GM19468 (cell line): ENCODE results near the gene DGKA.
"Not testable (repeated sequence)": the region's sequence is repeated elsewhere in the genome, so short reads cannot be mapped to it uniquely, and the experiment has no call there.

ENCODE experiments used
- ATAC-seq: cut with Tn5 transposase; IDR thresholded peaks from one replicate; pipeline ENCODE4 v1.9.1; 2021; ENCODE audit warnings: mild to moderate bottlenecking, moderate library complexity, moderate number of reproducible peaks; ENCODE audit not compliant: unreplicated experiment; ENCODE audit errors: extremely low read depth

Gene DGKA

GRCh38 chr12:55993230-55993853, 62.4 kb downstream of the DGKA start:
- no peak for ATAC-seq

- no peak for ATAC-seq
Measured at GRCh38 chr12:55995366-55995765, 64.4 kb downstream of the DGKA start.

- ATAC-seq = no peak
Measured at GRCh38 chr12:55996201-55996714, 65.3 kb downstream of the DGKA start.

DNA sequence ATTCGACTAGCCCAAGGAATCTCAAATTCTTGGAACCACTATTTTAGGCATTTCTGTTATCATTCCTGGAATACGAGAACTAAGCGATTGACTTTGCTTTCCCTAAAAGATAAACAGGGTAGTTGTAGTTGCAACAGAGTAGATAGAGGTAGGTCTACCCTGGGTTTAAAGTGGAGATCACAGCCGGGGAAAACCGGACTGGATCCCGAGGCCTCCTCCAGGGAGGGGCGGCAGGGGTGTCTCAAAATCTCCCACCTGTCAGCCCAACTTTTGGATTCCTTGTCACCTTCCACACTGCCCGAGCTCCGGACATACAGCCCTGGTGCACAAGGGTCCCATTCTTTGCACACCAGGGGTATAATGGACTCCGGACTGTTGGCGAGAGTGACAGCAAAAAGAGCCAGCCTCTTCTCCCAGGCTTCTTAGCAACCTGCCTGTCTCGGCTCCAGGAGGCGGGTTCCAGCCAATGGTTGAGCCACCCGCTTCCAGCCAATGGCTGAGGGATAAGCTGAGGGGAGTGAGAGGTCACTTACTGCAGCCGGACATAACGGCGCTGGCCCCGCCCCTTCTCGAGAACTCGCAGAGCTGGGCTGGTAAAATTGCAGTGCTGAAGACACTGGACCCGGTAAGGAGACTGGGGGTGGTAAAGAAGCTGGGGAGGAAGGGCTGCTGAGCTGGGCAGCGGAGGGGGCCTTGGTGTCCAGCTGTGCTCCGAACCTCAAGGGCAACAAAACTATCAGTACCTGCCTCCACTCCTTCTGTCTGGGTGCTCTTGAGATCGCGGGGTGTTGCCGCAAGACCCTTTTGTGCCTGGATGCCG, 66.0 kb downstream of the DGKA start, which contains the start of gene SUOX:
Gene SUOX, plus strand, starts transcription at position 562 of the 820 bp plus-strand sequence. CDS start 4,946 bp downstream, outside the sequence.
- ATAC-seq = peak; percentile 89

DNA sequence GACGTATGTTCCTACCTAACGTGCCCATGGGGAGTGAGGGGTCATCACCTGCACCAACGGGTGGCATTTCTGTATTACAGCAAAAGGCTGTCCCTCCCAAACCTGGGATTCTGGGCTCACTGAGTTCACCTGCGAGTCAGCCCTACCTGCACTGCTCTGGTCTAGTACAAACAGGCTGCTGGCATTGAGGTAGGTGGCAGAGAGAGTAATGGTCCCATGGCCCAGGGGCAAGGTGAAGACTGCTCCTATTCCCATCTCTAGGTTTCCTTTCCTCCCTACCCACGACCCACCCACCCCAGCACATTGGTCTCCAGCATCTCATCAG, 66.5 kb downstream of the DGKA start:
- ATAC-seq = no peak

DNA sequence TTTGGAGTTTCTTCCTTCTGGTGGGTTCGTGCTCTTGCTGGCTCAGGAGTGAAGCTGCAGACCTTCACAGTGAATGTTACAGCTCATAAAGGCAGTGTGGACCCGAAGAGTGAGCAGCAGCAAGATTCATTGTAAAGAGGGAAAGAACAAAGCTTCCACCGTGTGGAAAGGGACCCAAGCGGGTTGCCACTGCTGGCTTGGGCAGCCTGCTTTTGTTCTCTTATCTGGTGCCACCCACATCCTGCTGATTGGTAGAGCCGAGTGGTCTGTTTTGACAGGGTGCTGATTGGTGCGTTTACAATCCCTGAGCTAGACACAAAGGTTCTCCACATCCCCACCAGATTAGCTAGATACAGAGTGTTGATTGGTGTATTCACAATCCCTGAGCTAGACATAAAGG, 68.6 kb downstream of the DGKA start:
- ATAC-seq = not testable (repeated sequence)

DNA sequence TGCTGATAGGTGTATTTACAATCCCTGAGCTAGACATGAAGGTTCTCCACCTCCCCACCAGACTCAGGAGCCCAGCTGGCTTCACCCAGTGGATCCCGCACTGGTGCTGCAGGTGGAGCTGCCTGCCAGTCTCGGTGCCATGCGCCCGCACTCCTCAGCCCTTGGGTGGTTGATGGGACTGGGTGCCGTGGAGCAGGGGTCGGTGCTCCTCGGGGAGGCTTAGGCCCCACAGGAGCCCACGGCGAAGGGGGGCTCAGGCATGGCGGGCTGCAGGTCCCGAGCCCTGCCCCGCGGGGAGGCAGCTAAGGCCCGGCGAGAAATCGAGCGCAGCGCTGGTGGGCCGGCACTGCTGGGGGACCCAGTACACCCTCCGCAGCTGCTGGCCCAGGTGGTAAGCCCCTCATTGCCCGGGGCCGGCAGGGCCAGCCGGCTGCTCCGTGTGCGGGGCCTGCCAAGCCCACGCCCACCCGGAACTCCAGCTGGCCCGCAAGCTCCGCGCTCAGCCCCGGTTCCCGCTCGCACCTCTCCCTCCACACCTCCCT, 69.1 kb downstream of the DGKA start:
- not testable (repeated sequence) for ATAC-seq

- no peak for ATAC-seq
Measured at GRCh38 chr12:56001487-56002100, 70.6 kb downstream of the DGKA start.

DNA sequence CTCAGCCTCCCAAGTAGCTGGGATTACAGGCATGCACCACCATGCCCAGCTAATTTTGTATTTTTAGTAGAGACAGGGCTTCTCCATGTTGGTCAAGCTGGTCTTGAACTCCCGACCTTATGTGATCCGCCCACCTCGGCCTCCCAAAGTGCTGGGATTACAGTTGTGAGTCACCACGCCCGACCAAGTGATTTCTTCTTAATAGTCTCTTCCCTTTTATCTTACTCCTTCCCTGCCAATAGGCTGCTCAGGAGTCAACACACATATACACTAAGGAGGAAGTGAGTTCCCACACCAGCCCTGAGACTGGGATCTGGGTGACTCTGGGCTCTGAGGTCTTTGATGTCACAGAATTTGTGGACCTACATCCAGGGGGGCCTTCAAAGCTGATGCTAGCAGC, 72.4 kb downstream of the DGKA start:
- not testable (repeated sequence) for ATAC-seq
